Left renal cortex interstitium (tissue), 4 donors: ENCODE data around the gene CES1. TPM values are rescaled to one million over a fixed set of nuclear protein-coding genes. Genes with fewer than 3 reads are reported as not detected.
"Not testable (repeated sequence)": the region's sequence is repeated elsewhere in the genome, so short reads cannot be mapped to it uniquely, and the experiment has no call there.

Experiments
- DNase-seq, 4 donors: peaks; one replicate each; pipeline ENCODE4 v3.0.0-alpha.2; 2013; ENCODE audit warnings: low read depth in 4 of 4, low spot score in 2 of 4, missing footprints in 1 of 4
- polyA plus RNA-seq, 4 donors: library from polyadenylated mRNA; unstranded; fragments of 120-200 nt; gene quantifications; one replicate each; pipeline ENCODE4 v1.2.1, GENCODE V29; 2013; ENCODE audit not compliant: insufficient read length in 4 of 4

Gene CES1
- polyA plus RNA-seq, 4 donors, result 0.51 to 17.4 (median 2.8) TPM

GRCh38 chr16:55803681-55804080 lies 29.2 kb downstream of the CES1 start:
- DNase-seq, result not testable (repeated sequence)

GRCh38 chr16:55792934-55793374 lies 39.9 kb downstream of the CES1 start:
- not testable (repeated sequence) for DNase-seq

GRCh38 chr16:55791512-55791911 lies 41.4 kb downstream of the CES1 start:
- DNase-seq, result not testable (repeated sequence)

- not testable (repeated sequence) for DNase-seq
These were observed 42.7 kb downstream of the CES1 start for GRCh38 chr16:55790240-55790639.

- not testable (repeated sequence) for DNase-seq
These were observed 50.2 kb downstream of the CES1 start for GRCh38 chr16:55782793-55783091.

GRCh38 chr16:55782091-55782792 lies 50.7 kb downstream of the CES1 start:
- DNase-seq, result not testable (repeated sequence)

- not testable (repeated sequence) for DNase-seq
These were observed 51.4 kb downstream of the CES1 start for GRCh38 chr16:55781456-55781855.

GRCh38 chr16:55780095-55780407 lies 52.8 kb downstream of the CES1 start:
- DNase-seq, result not testable (repeated sequence)

GRCh38 chr16:55779402-55780094 lies 53.3 kb downstream of the CES1 start:
- DNase-seq, result no peak

GRCh38 chr16:55778757-55779156 lies 54.1 kb downstream of the CES1 start:
- DNase-seq, result no peak

- DNase-seq, result no peak
These were observed 57.0 kb downstream of the CES1 start for GRCh38 chr16:55775857-55776256.

GRCh38 chr16:55773859-55774549 lies 58.9 kb downstream of the CES1 start:
- no peak for DNase-seq

GRCh38 chr16:55765161-55765560 lies 67.7 kb downstream of the CES1 start:
- DNase-seq, result no peak

- peak in 3 of 4 donors; percentile 4 to 54 (median 13) for DNase-seq
These were observed 72.4 kb downstream of the CES1 start for GRCh38 chr16:55760310-55761001.

GRCh38 chr16:55759965-55760309 lies 73.0 kb downstream of the CES1 start:
- DNase-seq, result not testable (repeated sequence)

- not testable (repeated sequence) for DNase-seq
These were observed 75.0 kb downstream of the CES1 start for GRCh38 chr16:55757595-55758527.

GRCh38 chr16:55756963-55757362 lies 75.9 kb downstream of the CES1 start:
- no peak for DNase-seq

- DNase-seq, result no peak
These were observed 78.8 kb downstream of the CES1 start for GRCh38 chr16:55754056-55754455.

GRCh38 chr16:55753145-55753631 lies 79.7 kb downstream of the CES1 start:
- DNase-seq, result not testable (repeated sequence)
